CD14-positive monocyte (primary cell): Measurements from ENCODE around the gene AMER3. TPM values are rescaled to one million over a fixed set of nuclear protein-coding genes. Genes with fewer than 3 reads are reported as not detected.

ENCODE experiments used
- DNase-seq, 3 donors: peaks; one replicate each; pipeline ENCODE4 v3.0.0-alpha.2; 2011 to 2022
- H2AFZ ChIP-seq: 2 replicates; pipeline ENCODE4 v1.6.0; 2012; ENCODE audit warnings: mild to moderate bottlenecking, low read depth, low read length, inconsistent platforms; ENCODE audit not compliant: insufficient read depth, poor library complexity, severe bottlenecking
- H3K27ac ChIP-seq, 2 donors: 1 replicate in 1 of 2; 2 replicates in 1 of 2; pipeline ENCODE4 v1.5.1; 2012 to 2013; ENCODE audit warnings: low read length in 2 of 2, control low read depth in 1 of 2, inconsistent platforms in 1 of 2, low read depth in 1 of 2, mild to moderate bottlenecking in 1 of 2
- H3K27me3 ChIP-seq, 2 donors: one replicate each; pipeline versions ENCODE4 v1.6.0 to v1.6.1; 2011 to 2013; ENCODE audit warnings: low read length in 2 of 2; ENCODE audit not compliant: control insufficient read depth in 2 of 2, insufficient read depth in 2 of 2
- H3K36me3 ChIP-seq, 2 donors: replicated peaks in 1 of 2; 1 replicate in 1 of 2; 2 replicates in 1 of 2; pipeline versions ENCODE4 v1.5.1 to v1.6.1; 2012 to 2013; ENCODE audit warnings: low read length in 2 of 2, control low read depth in 1 of 2, inconsistent platforms in 1 of 2, mild to moderate bottlenecking in 1 of 2; ENCODE audit not compliant: insufficient read depth in 2 of 2, control insufficient read depth in 1 of 2
- H3K4me1 ChIP-seq, 2 donors: 1 replicate in 1 of 2; 2 replicates in 1 of 2; pipeline versions ENCODE4 v1.5.1 to v1.6.1; 2012 to 2013; ENCODE audit warnings: low read length in 2 of 2, control low read depth in 1 of 2, inconsistent platforms in 1 of 2, mild to moderate bottlenecking in 1 of 2, moderate library complexity in 1 of 2; ENCODE audit not compliant: insufficient read depth in 2 of 2, control insufficient read depth in 1 of 2
- H3K4me2 ChIP-seq: replicated peaks from 2 replicates; pipeline ENCODE3; 2012; ENCODE audit warnings: low read length, moderate library complexity, mild to moderate bottlenecking; ENCODE audit not compliant: poor library complexity, severe bottlenecking; ENCODE audit errors: extremely low read depth
- H3K4me3 ChIP-seq, 3 experiments: fragments of 200-600 bp in 1 of 3; sonication (generic) in 1 of 3; replicated peaks in 1 of 3; 1 replicate in 2 of 3; 2 replicates in 1 of 3; pipeline ENCODE4 v1.5.1; 2011 to 2013; ENCODE audit warnings: low read length in 3 of 3, mild to moderate bottlenecking in 3 of 3, control low read depth in 2 of 3, low read depth in 2 of 3, inconsistent platforms in 1 of 3, moderate library complexity in 1 of 3
- H3K79me2 ChIP-seq: 2 replicates; pipeline ENCODE4 v1.6.0; 2012; ENCODE audit warnings: mild to moderate bottlenecking, control low read depth, inconsistent platforms, low read length, moderate library complexity; ENCODE audit not compliant: insufficient read depth
- H3K9ac ChIP-seq: 2 replicates; pipeline ENCODE4 v1.6.0; 2017; ENCODE audit warnings: low read length, mild to moderate bottlenecking; ENCODE audit not compliant: insufficient read depth, poor library complexity, severe bottlenecking
- H3K9me3 ChIP-seq, 2 donors: replicated peaks in 1 of 2; 1 replicate in 1 of 2; 2 replicates in 1 of 2; pipeline versions ENCODE4 v1.5.1 to v1.6.1; 2012 to 2013; ENCODE audit warnings: low read length in 2 of 2, control low read depth in 1 of 2; ENCODE audit not compliant: control insufficient read depth in 1 of 2, insufficient read depth in 1 of 2
- H4K20me1 ChIP-seq: 2 replicates; pipeline ENCODE4 v1.6.0; 2012; ENCODE audit warnings: mild to moderate bottlenecking, low read length, control low read depth, moderate library complexity; ENCODE audit not compliant: insufficient read depth
- H3K27ac Mint-ChIP-seq, 7 donors: one replicate each; pipeline ENCODE4 v1.8.0; 2020; ENCODE audit warnings: mild to moderate bottlenecking in 7 of 7, mixed read lengths in 7 of 7, moderate library complexity in 6 of 7, inconsistent platforms in 2 of 7
- H3K27me3 Mint-ChIP-seq, 3 donors: one replicate each; pipeline ENCODE4 v1.8.0; 2021 to 2022; ENCODE audit warnings: low read depth in 3 of 3, mild to moderate bottlenecking in 3 of 3, mixed read lengths in 3 of 3, moderate library complexity in 3 of 3, inconsistent platforms in 1 of 3
- H3K36me3 Mint-ChIP-seq, 2 donors: one replicate each; pipeline ENCODE4 v1.8.0; 2020; ENCODE audit warnings: mixed read lengths in 2 of 2, inconsistent platforms in 1 of 2, mild to moderate bottlenecking in 1 of 2
- H3K4me1 Mint-ChIP-seq: one replicate; pipeline ENCODE4 v1.8.0; 2020; ENCODE audit warnings: mild to moderate bottlenecking, mixed read lengths
- H3K4me3 Mint-ChIP-seq, 2 donors: one replicate each; pipeline ENCODE4 v1.8.0; 2020; ENCODE audit warnings: mild to moderate bottlenecking in 2 of 2, mixed read lengths in 2 of 2, moderate library complexity in 1 of 2
- H3K9me3 Mint-ChIP-seq, 7 donors: one replicate each; pipeline ENCODE4 v1.8.0; 2020 to 2022; ENCODE audit warnings: mixed read lengths in 7 of 7, mild to moderate bottlenecking in 6 of 7, moderate library complexity in 6 of 7, inconsistent platforms in 2 of 7
- WGBS: methylation state at CpG from one replicate; pipeline ENCODE4 v1.1.5; 2013; ENCODE audit warnings: missing lambda C conversion rate; ENCODE audit not compliant: insufficient coverage; 5-methylcytosine and 5-hydroxymethylcytosine counted together
- intact Hi-C, 2 donors: fragments of 100-400 bp; cut with micrococcal nuclease; formaldehyde crosslinking; loops; one replicate each; pipeline versions ENCODE4 v1.15.0 to v1.15.1; 2023
- polyA plus RNA-seq, 3 donors: library from polyadenylated mRNA; depleted of rRNA in 1 of 3; unstranded in 2 of 3; stranded (reverse) in 1 of 3; fragments of 300-500 nt in 2 of 3; fragments of >200 nt in 1 of 3; fragmentation: Illumina TruSeq in 2 of 3; gene quantifications; 1 replicate in 2 of 3; 2 replicates in 1 of 3; pipeline ENCODE4 v1.2.3, GENCODE V29; 2012 to 2021
- TF ChIP-seq, protein P1 (sequence below): fragments of 200-600 bp; IDR thresholded peaks from one replicate; pipeline ENCODE4 v1.8.0; 2022; ENCODE audit warnings: antibody characterized with exemption, mild to moderate bottlenecking

The AMER3 gene
- polyA plus RNA-seq, 3 donors, result not detected

GRCh38 chr2:130798472-130799218, 43.3 kb downstream of the AMER3 start:
- Histone ChIP-seq H3K9me3 (no peaks in the 10 kb centered on the region), H3K9ac (peak overlapping the region; percentile 82), H3K4me3 (peak overlapping the region; percentile 62 to 86 (median 67)), H3K4me1 (peaks cover 7 to 18% of the 10 kb centered on the region in 2 donors), H2AFZ (peak overlapping the region; percentile 90), H3K79me2 (no peaks in the 10 kb centered on the region), H4K20me1 (no peaks in the 10 kb centered on the region), H3K4me2 (peak overlapping the region; percentile 89), H3K27me3 (peaks cover 3 to 23% of the 10 kb centered on the region in 2 donors), H3K36me3 (no peaks in the 10 kb centered on the region), H3K27ac (no peak overlapping the region)
- no peak for DNase-seq
- intact Hi-C loops, result loop anchor here (1.0 to 5.0 kb wide), 3 partner anchors 74 to 119 kb away; no protein-coding TSS in a partner anchor
- Mint-ChIP-seq H3K36me3 (no peaks in the 10 kb centered on the region), H3K27ac (no peak overlapping the region), H3K27me3 (peaks cover 13 to 35% (median 22%) of the 10 kb centered on the region in 3 donors), H3K4me1 (peaks cover 8% of the 10 kb centered on the region), H3K4me3 (peak overlapping the region; percentile 74 to 85), H3K9me3 (peaks cover 0 to 3% (median 0%) of the 10 kb centered on the region in 7 donors)
- WGBS, result 30% methylated on average over 30 of the region's 30 CpGs
- TF ChIP-seq, protein P1, sequence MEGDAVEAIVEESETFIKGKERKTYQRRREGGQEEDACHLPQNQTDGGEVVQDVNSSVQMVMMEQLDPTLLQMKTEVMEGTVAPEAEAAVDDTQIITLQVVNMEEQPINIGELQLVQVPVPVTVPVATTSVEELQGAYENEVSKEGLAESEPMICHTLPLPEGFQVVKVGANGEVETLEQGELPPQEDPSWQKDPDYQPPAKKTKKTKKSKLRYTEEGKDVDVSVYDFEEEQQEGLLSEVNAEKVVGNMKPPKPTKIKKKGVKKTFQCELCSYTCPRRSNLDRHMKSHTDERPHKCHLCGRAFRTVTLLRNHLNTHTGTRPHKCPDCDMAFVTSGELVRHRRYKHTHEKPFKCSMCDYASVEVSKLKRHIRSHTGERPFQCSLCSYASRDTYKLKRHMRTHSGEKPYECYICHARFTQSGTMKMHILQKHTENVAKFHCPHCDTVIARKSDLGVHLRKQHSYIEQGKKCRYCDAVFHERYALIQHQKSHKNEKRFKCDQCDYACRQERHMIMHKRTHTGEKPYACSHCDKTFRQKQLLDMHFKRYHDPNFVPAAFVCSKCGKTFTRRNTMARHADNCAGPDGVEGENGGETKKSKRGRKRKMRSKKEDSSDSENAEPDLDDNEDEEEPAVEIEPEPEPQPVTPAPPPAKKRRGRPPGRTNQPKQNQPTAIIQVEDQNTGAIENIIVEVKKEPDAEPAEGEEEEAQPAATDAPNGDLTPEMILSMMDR, result no peak

DNA sequence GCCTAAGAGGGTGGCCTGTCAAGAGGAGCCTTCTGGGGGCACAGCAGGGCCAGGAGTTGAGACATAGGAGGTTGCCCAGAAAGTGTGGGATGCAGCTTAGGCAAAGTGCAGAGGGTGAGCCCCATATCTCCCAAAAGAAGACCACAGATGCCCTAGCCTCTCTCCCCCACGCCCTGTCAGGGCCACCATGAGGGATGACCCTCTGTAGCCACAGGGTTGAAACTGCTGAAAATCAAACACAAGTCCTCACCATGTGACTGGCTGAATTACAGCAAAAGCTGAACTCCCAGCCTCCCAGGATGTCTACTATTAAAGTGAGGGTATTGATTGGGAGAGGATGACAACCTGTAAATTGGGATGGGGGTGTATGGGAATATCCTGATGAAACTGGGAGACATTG, 44.0 kb downstream of the AMER3 start:
- intact Hi-C loops, result loop anchor here in 1 of 2 donors (5.0 kb wide), 2 partner anchors 73 to 118 kb away; no protein-coding TSS in a partner anchor

More for the DNA sequence above, 44.0 kb downstream of the AMER3 start:
- H3K27me3 Mint-ChIP-seq, result peaks cover 13 to 32% (median 19%) of the 10 kb centered on the region in 3 donors
- H3K27me3 ChIP-seq, result peaks cover 3 to 23% of the 10 kb centered on the region in 2 donors
- DNase-seq, result no peak
- H3K27ac ChIP-seq, result no peak overlapping the region
- no peak overlapping the region for H3K27ac Mint-ChIP-seq
- H3K4me1 ChIP-seq, result peaks cover 7 to 18% of the 10 kb centered on the region in 2 donors
- H3K79me2 ChIP-seq, result no peaks in the 10 kb centered on the region
- no peak overlapping the region for H2AFZ ChIP-seq
- H3K36me3 Mint-ChIP-seq, result no peaks in the 10 kb centered on the region
- TF ChIP-seq, protein P1, result no peak
- peak overlapping the region in 1 of 2 donors; percentile 51 for H3K4me3 Mint-ChIP-seq
- WGBS, result no CpG with 5 or more reads among the region's 1 CpG
- no peaks in the 10 kb centered on the region for H3K9me3 ChIP-seq
- no peak overlapping the region for H3K4me2 ChIP-seq
- H4K20me1 ChIP-seq, result no peaks in the 10 kb centered on the region
- no peak overlapping the region for H3K9ac ChIP-seq
- H3K36me3 ChIP-seq, result no peaks in the 10 kb centered on the region
- H3K4me3 ChIP-seq, result no peak overlapping the region
- H3K4me1 Mint-ChIP-seq, result peaks cover 8% of the 10 kb centered on the region
- peaks cover 0 to 3% (median 0%) of the 10 kb centered on the region in 7 donors for H3K9me3 Mint-ChIP-seq
